ENCODE data around the gene KCNAB1. TPM values are rescaled to one million over a fixed set of nuclear protein-coding genes. Genes with fewer than 3 reads are reported as not detected.

The KCNAB1 gene
- total RNA-seq, 2 experiments from 2014 or later: not detected

DNA sequence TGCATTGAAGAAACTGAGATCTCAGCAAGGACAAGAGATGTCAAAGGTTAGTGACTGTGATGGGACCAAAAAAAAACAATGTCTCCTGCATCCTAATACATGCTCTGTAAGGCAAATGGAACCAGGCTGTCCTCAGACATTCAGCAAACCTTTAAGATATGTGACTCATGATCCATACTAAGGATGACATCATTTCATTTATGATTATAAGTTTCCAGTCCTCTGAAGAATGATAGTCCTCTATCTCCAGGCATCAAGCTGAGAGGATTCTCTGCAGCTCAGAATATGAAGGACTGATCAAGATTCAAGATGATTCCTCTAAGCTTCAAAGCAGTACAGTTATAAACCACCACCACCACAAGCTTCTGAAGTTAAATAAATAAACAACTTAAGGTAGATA is 386.9 kb downstream of the KCNAB1 start:
- Histone ChIP-seq H4K20me1 (ENCODE audit: insufficient read depth, low read length) (no peaks in the 10 kb centered on the region), H3K4me1 (ENCODE audit: insufficient read depth, low read length, poor library complexity, severe bottlenecking) (peaks cover 6% of the 10 kb centered on the region), H3K9me3 (ENCODE audit: low read length) (no peaks in the 10 kb centered on the region), H3K79me2 (ENCODE audit: insufficient read depth, low read depth, low read length) (no peaks in the 10 kb centered on the region), H3K4me2 (ENCODE audit: low read length) (no peak overlapping the region), H3K36me3 (ENCODE audit: insufficient read depth, low read length) (no peaks in the 10 kb centered on the region), H2AFZ (ENCODE audit: low read length) (no peak overlapping the region), H3K4me3 (ENCODE audit: low read depth, low read length, poor library complexity, severe bottlenecking) (no peak overlapping the region), H3K27ac (ENCODE audit: low read depth, low read length, poor library complexity, severe bottlenecking) (no peak overlapping the region), H3K9me2 (ENCODE audit: insufficient read depth, low read length) (0 out of 2 replicates have a peak, but pooled peaks cover 3% of the 10 kb centered on the region)
- no peak for DNase-seq (ENCODE audit: low spot score)
- TF ChIP-seq, protein P1, sequence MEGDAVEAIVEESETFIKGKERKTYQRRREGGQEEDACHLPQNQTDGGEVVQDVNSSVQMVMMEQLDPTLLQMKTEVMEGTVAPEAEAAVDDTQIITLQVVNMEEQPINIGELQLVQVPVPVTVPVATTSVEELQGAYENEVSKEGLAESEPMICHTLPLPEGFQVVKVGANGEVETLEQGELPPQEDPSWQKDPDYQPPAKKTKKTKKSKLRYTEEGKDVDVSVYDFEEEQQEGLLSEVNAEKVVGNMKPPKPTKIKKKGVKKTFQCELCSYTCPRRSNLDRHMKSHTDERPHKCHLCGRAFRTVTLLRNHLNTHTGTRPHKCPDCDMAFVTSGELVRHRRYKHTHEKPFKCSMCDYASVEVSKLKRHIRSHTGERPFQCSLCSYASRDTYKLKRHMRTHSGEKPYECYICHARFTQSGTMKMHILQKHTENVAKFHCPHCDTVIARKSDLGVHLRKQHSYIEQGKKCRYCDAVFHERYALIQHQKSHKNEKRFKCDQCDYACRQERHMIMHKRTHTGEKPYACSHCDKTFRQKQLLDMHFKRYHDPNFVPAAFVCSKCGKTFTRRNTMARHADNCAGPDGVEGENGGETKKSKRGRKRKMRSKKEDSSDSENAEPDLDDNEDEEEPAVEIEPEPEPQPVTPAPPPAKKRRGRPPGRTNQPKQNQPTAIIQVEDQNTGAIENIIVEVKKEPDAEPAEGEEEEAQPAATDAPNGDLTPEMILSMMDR (conservative IDR thresholded peaks at IDR 0.05; ENCODE audit: low read length): no peak
- intact Hi-C loops (cut with micrococcal nuclease; ENCODE audit: unreplicated experiment): loop anchor here (5.0 kb wide), 1 partner anchor 120 kb away; no protein-coding TSS in a partner anchor
- BruUV-seq (replicated peaks): no TSS peak
- POLR2A ChIA-PET: interaction anchor here (0.6 to 1.6 kb wide), 3 partner anchors 21 to 718 kb away, joined by 4 to 5 read pairs (median 5); no protein-coding TSS in a partner anchor
- CTCF ChIA-PET (ENCODE audit: unreplicated experiment): no interaction called here

DNA sequence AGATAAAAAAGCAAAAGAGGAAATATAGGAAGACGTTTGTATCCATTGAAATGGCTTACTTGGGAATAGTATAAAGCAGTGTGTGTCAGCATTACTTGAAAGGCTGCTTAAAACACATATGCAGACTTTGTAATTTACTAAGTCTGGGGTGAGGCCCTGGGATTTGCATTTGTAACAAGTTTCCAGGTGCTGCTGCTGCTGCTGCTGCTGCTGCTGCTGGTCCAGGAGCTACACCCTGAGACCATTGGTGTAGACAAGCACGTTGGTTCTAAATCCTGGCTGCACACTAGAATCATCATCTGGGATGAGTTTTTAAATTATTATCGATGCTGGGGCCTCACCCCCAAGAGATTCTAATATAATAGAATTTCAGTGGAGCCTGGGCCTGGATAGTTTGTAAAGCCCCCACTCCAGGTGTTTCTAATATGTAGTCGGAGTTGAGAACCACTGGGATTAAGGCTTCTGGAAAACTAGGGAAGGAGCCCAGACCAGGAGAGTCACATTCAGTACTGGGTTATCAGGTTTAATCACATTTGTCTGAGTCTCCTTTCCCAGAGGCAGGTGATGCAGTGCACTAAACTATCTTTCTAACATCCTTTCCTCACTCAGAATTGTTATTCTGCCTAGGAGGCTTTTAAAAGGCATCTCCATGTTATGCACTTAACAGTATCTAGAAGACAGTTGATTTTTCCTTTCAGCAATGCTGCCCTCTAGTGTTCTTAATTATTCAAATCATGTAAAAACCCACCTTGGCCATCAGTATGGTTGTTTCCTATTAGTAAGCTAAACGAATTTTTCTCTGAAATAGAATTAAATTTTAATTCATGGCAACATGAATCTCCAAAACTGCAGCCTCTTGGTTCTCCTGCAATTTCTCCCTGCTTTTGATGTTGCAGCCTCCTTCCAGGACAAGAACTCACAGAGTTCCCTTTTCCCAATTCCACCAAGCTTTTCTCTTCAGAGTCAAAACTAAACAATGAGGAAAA is 389.1 kb downstream of the KCNAB1 start:
- no TSS peak for BruUV-seq (replicated peaks)
- Histone ChIP-seq H3K36me3 (ENCODE audit: insufficient read depth, low read length) (no peaks in the 10 kb centered on the region), H4K20me1 (ENCODE audit: insufficient read depth, low read length) (no peaks in the 10 kb centered on the region), H3K9me2 (ENCODE audit: insufficient read depth, low read length) (no peaks in the 10 kb centered on the region), H3K4me3 (ENCODE audit: low read depth, low read length, poor library complexity, severe bottlenecking) (no peak overlapping the region), H3K4me1 (ENCODE audit: insufficient read depth, low read length, poor library complexity, severe bottlenecking) (peaks cover 7% of the 10 kb centered on the region), H3K79me2 (ENCODE audit: insufficient read depth, low read depth, low read length) (no peaks in the 10 kb centered on the region), H3K4me2 (ENCODE audit: low read length) (no peak overlapping the region), H3K9me3 (ENCODE audit: low read length) (no peaks in the 10 kb centered on the region), H3K27ac (ENCODE audit: low read depth, low read length, poor library complexity, severe bottlenecking) (no peak overlapping the region), H2AFZ (ENCODE audit: low read length) (no peak overlapping the region)
- CTCF ChIA-PET (ENCODE audit: unreplicated experiment): no interaction called here
- intact Hi-C loops (cut with micrococcal nuclease; ENCODE audit: unreplicated experiment): loop anchor here (1.0 to 5.0 kb wide), 4 partner anchors 37 to 357 kb away; no protein-coding TSS in a partner anchor
- TF ChIP-seq EZH2phosphoT487 (IDR thresholded peaks at IDR 0.05; ENCODE audit: borderline replicate concordance, low read depth, low read length): no peak
- TF ChIP-seq, protein P1 (conservative IDR thresholded peaks at IDR 0.05; ENCODE audit: low read length): peak; percentile 82
- POLR2A ChIA-PET: interaction anchor here (0.8 kb wide), 1 partner anchor 45 kb away, joined by 3 read pairs; no protein-coding TSS in a partner anchor
- DNase-seq (ENCODE audit: low spot score): peak; percentile 69

Measured in OCI-LY7 (cell line).